ENCODE measurements around the gene C3orf18. TPM values are rescaled to one million over a fixed set of nuclear protein-coding genes. Genes with fewer than 3 reads are reported as not detected.
A peak's percentile ranks its signal among the peaks of the same experiment; 100 is the strongest.

Gene C3orf18
- total RNA-seq, 1 experiment from 2014 or later = 7.1 TPM

GRCh38 chr3:50582083-50582482 is 14.5 kb upstream of the C3orf18 start:
- Mint-ChIP-seq H3K4me3 (no peak overlapping the region), H3K36me3 (ENCODE audit: insufficient read depth in 1 of 3, low read depth in 3 of 3) (peaks cover 0 to 11% (median 4%) of the 10 kb centered on the region in 3 experiments; a peak in 4 of 7 replicates), H3K9me3 (no peaks in the 10 kb centered on the region), H3K27me3 (ENCODE audit: low read depth) (no peaks in the 10 kb centered on the region), H3K4me1 (peaks cover 0 to 3% of the 10 kb centered on the region in 2 experiments; a peak in 2 of 4 replicates), H3K27ac (peak overlapping the region in 1 of 3 experiments; percentile 73; a peak in 2 of 7 replicates)
- Histone ChIP-seq H4K8ac (replicated peaks; ENCODE audit: insufficient read length, low read depth, low read length) (no peak overlapping the region), H3K56ac (ENCODE audit: insufficient read length, low read depth, low read length) (no peak overlapping the region), H3K79me2 (ENCODE audit: insufficient read depth, low read length) (no peaks in the 10 kb centered on the region), H2BK12ac (ENCODE audit: insufficient read length, low read depth, low read length) (no peak overlapping the region), H3K18ac (ENCODE audit: insufficient read length, low read depth, low read length) (no peak overlapping the region), H4K5ac (ENCODE audit: insufficient read length, low read depth, low read length) (no peak overlapping the region), H2AFZ (ENCODE audit: low read length) (no peak overlapping the region), H2BK5ac (ENCODE audit: insufficient read length, low read length) (no peak overlapping the region), H3K23me2 (ENCODE audit: insufficient read length, low read depth, low read length, poor library complexity, severe bottlenecking) (no peaks in the 10 kb centered on the region), H4K91ac (ENCODE audit: insufficient read length, low read depth, low read length) (no peak overlapping the region), H3K9me3 (ENCODE audit: control insufficient read depth, low read depth, low read length) (no peaks in the 10 kb centered on the region), H2BK20ac (ENCODE audit: low read depth, low read length, poor library complexity, severe bottlenecking) (no peak overlapping the region), H3T11ph (ENCODE audit: low read length) (no peak overlapping the region), H3K27me3 (ENCODE audit: insufficient read depth, low read length) (no peaks in the 10 kb centered on the region), H2BK15ac (ENCODE audit: low read depth, low read length) (no peak overlapping the region), H3K9ac (ENCODE audit: extremely low read depth, insufficient read length, low read length) (no peak overlapping the region), H2AK5ac (ENCODE audit: insufficient read length, low read length) (no peak overlapping the region), H4K20me1 (ENCODE audit: control insufficient read depth, insufficient read depth, insufficient read length) (no peaks in the 10 kb centered on the region), H3K4me2 (ENCODE audit: insufficient read depth, insufficient read length, low read length) (no peak overlapping the region), H3K27ac (ENCODE audit: insufficient read length, low read depth, low read length) (no peak overlapping the region), H3K79me1 (ENCODE audit: insufficient read depth, low read depth, low read length, poor library complexity, severe bottlenecking) (no peaks in the 10 kb centered on the region), H3K4me1 (ENCODE audit: insufficient read depth, low read length) (no peaks in the 10 kb centered on the region), H2BK120ac (ENCODE audit: low read depth, low read length, poor library complexity, severe bottlenecking) (no peak overlapping the region), H3K4ac (ENCODE audit: low read depth, low read length) (no peak overlapping the region), H3K14ac (ENCODE audit: insufficient read depth, low read length) (no peak overlapping the region), H3K23ac (ENCODE audit: insufficient read length, low read depth, low read length) (no peak overlapping the region)
- no peak for TF ChIP-seq CTCF (conservative IDR thresholded peaks at IDR 0.05)
- no CpG with 5 or more reads among the region's 9 CpGs for WGBS (ENCODE audit: extremely low coverage, insufficient read length, low lambda C conversion rate)
- no peak for DNase-seq

Data from H9 (cell line).